Neural crest cell (in vitro differentiated cells): Measurements from ENCODE around the gene HSFX2. TPM values are rescaled to one million over a fixed set of nuclear protein-coding genes. Genes with fewer than 3 reads are reported as not detected.
"Not testable (repeated sequence)": the region's sequence is repeated elsewhere in the genome, so short reads cannot be mapped to it uniquely, and the experiment has no call there.

Source experiments
- DNase-seq: peaks from one replicate; pipeline ENCODE4 v3.0.0; 2021; ENCODE audit warnings: low read depth, mixed read lengths, low spot score
- H3K27ac Mint-ChIP-seq: one replicate; pipeline ENCODE4 v1.8.0; 2021; ENCODE audit warnings: mild to moderate bottlenecking, mixed read lengths; ENCODE audit not compliant: unreplicated experiment
- H3K27me3 Mint-ChIP-seq: 2 replicates; pipeline ENCODE4 v1.8.0; 2021; ENCODE audit warnings: low read depth, mild to moderate bottlenecking, mixed read lengths
- H3K36me3 Mint-ChIP-seq: 2 replicates; pipeline ENCODE4 v1.8.0; 2021; ENCODE audit warnings: low read depth, mild to moderate bottlenecking, mixed read lengths
- H3K4me1 Mint-ChIP-seq: 2 replicates; pipeline ENCODE4 v1.8.0; 2021; ENCODE audit warnings: mixed read lengths
- H3K4me3 Mint-ChIP-seq: one replicate; pipeline ENCODE4 v1.8.0; 2021; ENCODE audit warnings: mild to moderate bottlenecking, mixed read lengths
- H3K9me3 Mint-ChIP-seq: 2 replicates; pipeline ENCODE4 v1.8.0; 2021; ENCODE audit warnings: mixed read lengths
- CTCF ChIP-seq: fragments of 200-600 bp; sonication (generic); conservative IDR thresholded peaks from 2 replicates; pipeline ENCODE4 v1.5.0; 2021; ENCODE audit warnings: antibody characterized with exemption, mild to moderate bottlenecking
- total RNA-seq: library from RNA; stranded (reverse); gene quantifications from 2 replicates; pipeline ENCODE4 v1.2.1, GENCODE V29; 2021

HSFX2 gene
- total RNA-seq, 1 donor from 2014 or later, result not detected

DNA sequence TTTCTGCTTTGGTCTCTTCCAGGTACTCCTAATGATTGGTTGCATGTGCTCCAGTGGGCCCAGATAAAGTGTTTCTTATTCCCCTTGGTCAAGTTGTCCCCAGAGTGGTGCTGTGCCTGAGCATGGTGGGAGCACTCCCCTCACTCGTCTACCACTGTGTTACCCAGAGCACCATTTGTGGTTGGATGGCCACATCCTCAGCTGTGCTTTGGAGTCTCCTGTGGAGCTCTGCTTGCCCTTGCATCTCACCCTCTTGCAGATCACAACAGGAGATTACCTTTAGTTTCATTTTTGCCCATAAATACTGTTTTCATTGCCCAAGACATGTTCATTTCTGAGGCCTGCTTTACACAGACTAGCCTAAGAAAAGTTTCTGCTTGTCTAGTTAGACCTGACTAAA lies 44.7 kb downstream of the HSFX2 start:
- not testable (repeated sequence) for H3K4me1 Mint-ChIP-seq, H3K27me3 Mint-ChIP-seq, DNase-seq, H3K9me3 Mint-ChIP-seq, H3K36me3 Mint-ChIP-seq, H3K4me3 Mint-ChIP-seq, H3K27ac Mint-ChIP-seq

DNA sequence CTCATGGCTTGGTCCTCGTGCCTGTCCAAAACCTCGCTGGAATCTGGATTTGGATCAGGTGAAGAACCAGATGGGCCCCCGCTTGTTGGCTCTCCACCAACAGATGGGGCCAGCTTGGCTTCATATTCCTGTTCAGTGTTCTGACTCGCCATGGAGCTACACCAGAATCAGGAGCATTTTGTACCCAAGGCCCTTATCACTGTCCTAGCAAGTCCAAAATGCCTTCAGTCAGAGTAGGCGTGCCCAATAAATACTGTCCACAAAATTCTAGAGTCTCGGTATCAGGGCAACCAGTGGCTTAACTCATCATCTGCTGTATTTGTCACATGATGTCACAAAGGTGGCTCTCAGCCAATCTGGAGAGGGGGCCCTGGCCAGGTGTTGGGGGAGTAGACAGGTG lies 45.4 kb downstream of the HSFX2 start, which contains the start of gene HSFX3:
Gene HSFX3, minus strand, starts transcription at position 224 of the 400 bp plus-strand sequence. Its CDS starts 72 bp downstream, at position 152.
- H3K4me1 Mint-ChIP-seq, DNase-seq, H3K4me3 Mint-ChIP-seq, H3K36me3 Mint-ChIP-seq, H3K9me3 Mint-ChIP-seq, H3K27me3 Mint-ChIP-seq, H3K27ac Mint-ChIP-seq: not testable (repeated sequence)

GRCh38 chrX:149547782-149548181 lies 47.3 kb downstream of the HSFX2 start:
- H3K36me3 Mint-ChIP-seq, H3K4me3 Mint-ChIP-seq, DNase-seq, H3K9me3 Mint-ChIP-seq, H3K27ac Mint-ChIP-seq, H3K4me1 Mint-ChIP-seq, H3K27me3 Mint-ChIP-seq: not testable (repeated sequence)

DNA sequence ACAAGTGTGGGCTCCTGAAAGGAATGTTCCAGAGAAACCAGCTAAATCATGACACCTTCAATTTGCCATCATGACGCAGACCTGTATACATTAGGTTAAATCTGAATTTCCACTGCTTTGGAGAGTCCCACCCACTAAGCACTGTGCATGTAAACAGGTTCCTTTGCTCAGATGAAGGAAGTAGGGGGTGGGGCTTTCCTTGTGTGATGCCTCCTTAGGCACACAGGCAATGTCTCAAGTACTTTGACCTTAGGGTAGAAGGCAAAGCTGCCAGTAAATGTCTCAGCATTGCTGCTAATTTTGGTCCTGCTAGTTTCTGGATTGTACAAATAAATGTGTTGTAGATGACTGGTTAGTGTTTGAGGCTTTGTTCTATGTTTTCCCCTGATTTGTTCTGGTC lies 48.2 kb downstream of the HSFX2 start:
- H3K27me3 Mint-ChIP-seq, DNase-seq, H3K27ac Mint-ChIP-seq, H3K9me3 Mint-ChIP-seq, H3K36me3 Mint-ChIP-seq, H3K4me1 Mint-ChIP-seq, H3K4me3 Mint-ChIP-seq: not testable (repeated sequence)

GRCh38 chrX:149545545-149546543 lies 49.3 kb downstream of the HSFX2 start:
- not testable (repeated sequence) for H3K4me1 Mint-ChIP-seq, H3K36me3 Mint-ChIP-seq, H3K27ac Mint-ChIP-seq

More at GRCh38 chrX:149545545-149546543, 49.3 kb downstream of the HSFX2 start:
- not testable (repeated sequence) for H3K4me3 Mint-ChIP-seq, H3K9me3 Mint-ChIP-seq, H3K27me3 Mint-ChIP-seq
- DNase-seq, result peak; percentile 16
- TF ChIP-seq CTCF, result peak; percentile 23

Other genes with a start within 250 kb of the HSFX2 start
- gene IDS, start 90.0 kb downstream of the HSFX2 start, total RNA-seq, result 25.3 and 28.6 TPM in 2 replicates
- gene EOLA1, start 54.3 kb downstream of the HSFX2 start, total RNA-seq, result 14.5 and 14.6 TPM in 2 replicates
- gene HSFX3, start 45.4 kb downstream of the HSFX2 start, total RNA-seq, result not detected in 2 replicates
- not detected in 2 replicates for gene MAGEA9B, start 7.9 kb downstream of the HSFX2 start, total RNA-seq
- 28.5 and 29.0 TPM in 2 replicates for gene TMEM185A, start 36.5 kb upstream of the HSFX2 start, total RNA-seq
- gene MAGEA11, start 116.7 kb upstream of the HSFX2 start, total RNA-seq, result not detected in 2 replicates
- gene HSFX1, start 178.8 kb upstream of the HSFX2 start, total RNA-seq, result 1.0 and 1.4 TPM in 2 replicates
- gene MAGEA9, start 186.6 kb upstream of the HSFX2 start, total RNA-seq, result not detected in 2 replicates